Subcutaneous abdominal adipose tissue (tissue), 5 donors: ENCODE measurements around the gene SEPTIN2.
"Not testable (repeated sequence)": the region's sequence is repeated elsewhere in the genome, so short reads cannot be mapped to it uniquely, and the experiment has no call there.

ENCODE experiments used
- H3K27ac ChIP-seq: one replicate; pipeline ENCODE4 v1.7.0; 2013; ENCODE audit warnings: low read depth, mild to moderate bottlenecking, inconsistent platforms, low read length, moderate library complexity
- H3K27me3 ChIP-seq, 5 donors: one replicate each; pipeline ENCODE4 v1.7.0; 2013; ENCODE audit warnings: low read length in 5 of 5, inconsistent platforms in 1 of 5; ENCODE audit not compliant: control insufficient read depth in 5 of 5, insufficient read depth in 4 of 5
- H3K36me3 ChIP-seq, 5 donors: one replicate each; pipeline ENCODE4 v1.7.0; 2013; ENCODE audit warnings: low read length in 5 of 5; ENCODE audit not compliant: control insufficient read depth in 5 of 5, insufficient read depth in 5 of 5
- H3K4me1 ChIP-seq, 5 donors: one replicate each; pipeline ENCODE4 v1.7.0; 2013; ENCODE audit warnings: low read length in 5 of 5, mild to moderate bottlenecking in 3 of 5, moderate library complexity in 1 of 5; ENCODE audit not compliant: control insufficient read depth in 5 of 5, insufficient read depth in 5 of 5
- H3K4me3 ChIP-seq, 5 donors: one replicate each; pipeline ENCODE4 v1.7.0; 2013; ENCODE audit warnings: low read length in 5 of 5, low read depth in 1 of 5
- H3K9ac ChIP-seq, 5 donors: one replicate each; pipeline ENCODE4 v1.7.0; 2013; ENCODE audit warnings: low read length in 5 of 5, mild to moderate bottlenecking in 4 of 5, moderate library complexity in 3 of 5
- H3K9me3 ChIP-seq, 5 donors: one replicate each; pipeline ENCODE4 v1.7.0; 2013; ENCODE audit warnings: low read length in 5 of 5; ENCODE audit not compliant: control insufficient read depth in 5 of 5
- donor health status: healthy.
- donor health status: healthy.
- donor health status: healthy.
- donor health status: healthy.
- donor health status: healthy.

Gene SEPTIN2

DNA sequence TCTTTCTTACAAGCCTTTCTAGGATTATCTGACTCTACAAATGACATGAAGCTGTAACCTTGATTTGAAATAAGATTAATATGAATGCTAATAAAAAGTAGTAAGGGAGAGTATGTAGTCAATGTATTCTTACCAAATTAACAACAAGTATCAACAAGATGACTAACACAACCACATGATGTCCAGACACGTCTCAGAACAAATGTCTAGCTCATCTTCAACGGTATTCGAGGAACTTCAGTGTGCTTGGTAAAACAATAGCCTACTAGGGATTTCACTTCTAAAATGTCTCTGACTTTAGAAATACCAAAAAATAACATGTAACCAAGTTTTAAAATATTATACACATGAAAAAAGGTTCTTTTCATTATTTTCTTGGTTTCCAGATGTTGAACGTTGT lies 3.6 kb upstream of the SEPTIN2 start:
- Histone ChIP-seq H3K9ac (no peak overlapping the region), H3K36me3 (no peaks in the 10 kb centered on the region), H3K4me3 (no peak overlapping the region), H3K27ac (no peak overlapping the region), H3K9me3 (no peaks in the 10 kb centered on the region), H3K27me3 (no peaks in the 10 kb centered on the region), H3K4me1 (peaks cover 0 to 51% (median 35%) of the 10 kb centered on the region in 5 donors)

DNA sequence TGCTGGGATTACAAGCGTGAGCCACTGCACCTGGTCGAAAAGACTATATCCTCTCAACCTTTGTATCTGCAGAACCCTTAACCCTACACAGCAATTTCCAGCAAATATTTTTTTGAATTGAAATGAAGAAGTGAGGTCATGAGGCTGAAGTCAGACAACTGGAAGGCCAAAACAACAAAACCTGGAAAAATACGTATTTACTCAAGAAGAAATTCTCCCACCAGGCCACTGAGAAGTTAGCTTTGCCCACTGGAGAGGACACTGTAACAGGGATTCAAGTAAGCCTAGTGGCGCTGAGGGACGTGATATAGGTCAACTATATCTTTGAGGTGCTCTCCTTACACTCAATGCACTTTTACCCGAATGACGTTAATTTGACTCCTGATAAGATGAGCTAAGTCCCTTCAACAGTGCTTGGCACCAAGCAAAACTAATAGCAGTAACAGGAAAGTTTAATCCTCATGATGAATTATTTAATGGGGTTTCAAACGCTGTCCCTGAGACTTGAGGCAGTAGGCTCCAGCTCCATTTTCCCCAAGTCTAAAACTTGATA lies 2.1 kb upstream of the SEPTIN2 start:
- H3K4me1 ChIP-seq = peaks cover 0 to 59% (median 50%) of the 10 kb centered on the region in 5 donors
- H3K4me3 ChIP-seq = peak overlapping the region in 2 of 5 donors; percentile 88 to 97
- no peaks in the 10 kb centered on the region for H3K27me3 ChIP-seq
- no peak overlapping the region for H3K9ac ChIP-seq
- H3K9me3 ChIP-seq = no peaks in the 10 kb centered on the region
- H3K36me3 ChIP-seq = no peaks in the 10 kb centered on the region
- peak overlapping the region; percentile 98 for H3K27ac ChIP-seq

DNA sequence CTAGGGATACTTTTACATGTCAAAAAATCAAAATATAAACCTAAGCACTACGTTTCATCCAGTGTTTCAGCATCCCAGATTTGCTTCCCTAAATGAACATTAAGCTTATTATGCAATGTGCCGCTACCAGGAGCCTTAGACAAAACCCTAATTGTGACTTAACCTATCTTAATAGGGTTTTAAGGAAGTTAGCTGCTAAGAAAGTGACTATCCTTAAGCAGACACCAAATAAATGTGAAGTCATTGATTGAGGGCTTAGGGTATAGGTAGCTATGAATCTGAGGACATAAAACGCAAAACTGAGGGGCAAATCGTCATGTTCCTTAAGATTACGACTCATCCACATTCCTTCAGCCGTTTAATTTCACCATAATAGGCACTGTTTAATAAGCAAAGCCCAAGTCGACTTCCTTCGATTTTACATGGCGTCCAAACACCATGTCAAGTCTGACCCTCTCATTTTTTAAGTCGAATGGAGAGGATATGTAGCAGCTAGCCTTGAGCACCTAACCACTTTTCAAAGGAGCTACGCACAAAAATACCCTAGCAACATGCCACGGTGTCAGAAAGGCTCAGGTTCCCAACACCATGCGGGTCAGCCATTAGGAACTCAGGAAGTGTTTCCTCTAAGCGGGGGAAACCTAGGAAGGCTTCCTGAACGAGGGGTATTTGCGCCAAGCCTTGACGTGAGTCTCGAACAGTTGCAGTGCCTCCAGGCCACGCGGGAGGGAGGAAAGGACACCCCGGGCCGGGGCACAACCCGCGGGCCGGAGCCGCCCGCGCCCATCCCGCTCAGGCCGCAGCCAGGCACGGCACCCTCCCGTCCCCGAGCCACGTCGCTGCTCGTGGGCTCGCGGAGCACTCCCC lies 1.3 kb upstream of the SEPTIN2 start:
- Histone ChIP-seq H3K27ac (peak overlapping the region; percentile 98), H3K4me1 (peaks cover 0 to 55% (median 49%) of the 10 kb centered on the region in 5 donors), H3K9me3 (no peaks in the 10 kb centered on the region), H3K27me3 (no peaks in the 10 kb centered on the region), H3K4me3 (peak overlapping the region; percentile 83 to 97 (median 94)), H3K9ac (peak overlapping the region; percentile 95 to 99 (median 97)), H3K36me3 (no peaks in the 10 kb centered on the region)

DNA sequence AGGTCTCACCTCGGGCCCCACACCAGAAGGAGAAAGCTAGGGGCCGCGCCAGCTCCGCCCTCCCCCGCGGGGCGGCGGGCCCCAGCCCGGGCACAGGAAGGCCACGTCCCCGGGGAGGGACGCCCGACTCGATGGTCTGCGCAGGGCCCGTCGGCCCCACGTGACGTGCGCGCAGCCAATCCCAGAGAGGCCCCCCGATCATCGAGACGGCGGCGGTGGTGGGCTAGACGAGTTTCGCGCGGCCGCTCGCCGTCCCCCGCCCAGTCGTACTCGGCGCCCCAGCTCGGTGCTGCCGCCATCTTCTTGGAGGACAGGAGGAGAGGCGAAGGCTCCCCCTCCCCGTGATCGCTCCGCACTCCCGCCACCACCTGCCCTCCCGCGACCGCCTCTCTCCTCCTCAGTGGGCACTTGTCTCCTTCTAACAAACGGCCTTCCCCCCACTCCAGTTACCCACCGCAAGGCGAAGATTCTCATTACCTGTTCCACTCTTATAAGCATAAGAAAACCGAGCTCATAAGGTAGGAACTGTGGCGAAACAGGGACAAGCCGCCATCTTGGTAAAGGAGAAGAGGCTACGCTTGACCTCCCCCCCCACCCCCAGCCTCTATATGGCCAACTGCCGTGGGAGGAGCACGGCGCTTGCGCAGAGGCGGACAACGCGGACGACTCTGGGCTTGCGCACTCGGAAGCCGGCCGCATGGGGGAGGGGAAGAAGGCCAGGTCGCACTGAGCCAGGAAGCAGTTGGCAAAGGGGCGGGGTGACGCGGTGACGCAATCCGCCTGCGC lies 439 bp upstream of the SEPTIN2 start, which contains the start of gene HDLBP:
HDLBP (minus strand) TSS at position 580 of the 786 bp plus-strand sequence. CDS start 48,803 bp downstream, outside the sequence.
- H3K4me3 ChIP-seq = peak within 1 kb of the TSS; percentile 83 to 97 (median 94)
- H3K9me3 ChIP-seq = no peaks in the 10 kb centered on the region
- H3K27me3 ChIP-seq = no peaks in the 10 kb centered on the region
- H3K27ac ChIP-seq = peak within 1 kb of the TSS; percentile 98
- peaks cover 0 to 51% (median 45%) of the 10 kb centered on the region in 5 donors for H3K4me1 ChIP-seq
- peaks cover 0 to 4% (median 0%) of the 10 kb centered on the region in 5 donors for H3K36me3 ChIP-seq
- H3K9ac ChIP-seq = peak within 1 kb of the TSS; percentile 95 to 99 (median 97)

DNA sequence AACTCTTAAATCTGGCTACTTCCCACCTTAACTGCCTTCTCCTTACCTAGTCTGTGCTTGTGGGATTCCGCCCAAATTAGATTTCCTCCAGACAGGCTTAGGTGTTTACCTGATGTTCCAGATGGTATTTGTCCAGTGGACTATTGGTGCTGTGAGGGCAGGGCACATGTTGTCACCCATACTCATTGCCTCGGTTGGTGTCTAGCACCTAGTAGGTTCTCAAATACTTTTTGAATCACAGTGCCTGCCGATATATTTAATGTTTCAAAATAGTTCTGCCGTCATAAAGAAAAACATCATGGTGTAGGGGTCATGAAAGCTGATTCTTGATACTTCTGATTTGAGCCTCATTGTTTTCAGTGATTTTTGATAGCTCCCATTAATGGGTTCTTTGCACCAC lies 1.1 kb downstream of the SEPTIN2 start:
- no peaks in the 10 kb centered on the region for H3K27me3 ChIP-seq
- no peaks in the 10 kb centered on the region for H3K9me3 ChIP-seq
- peak overlapping the region; percentile 88 for H3K27ac ChIP-seq
- H3K9ac ChIP-seq = peak overlapping the region; percentile 40 to 95 (median 70)
- peaks cover 0 to 4% (median 0%) of the 10 kb centered on the region in 5 donors for H3K36me3 ChIP-seq
- peaks cover 0 to 64% (median 59%) of the 10 kb centered on the region in 5 donors for H3K4me1 ChIP-seq
- peak overlapping the region; percentile 81 to 96 (median 88) for H3K4me3 ChIP-seq

DNA sequence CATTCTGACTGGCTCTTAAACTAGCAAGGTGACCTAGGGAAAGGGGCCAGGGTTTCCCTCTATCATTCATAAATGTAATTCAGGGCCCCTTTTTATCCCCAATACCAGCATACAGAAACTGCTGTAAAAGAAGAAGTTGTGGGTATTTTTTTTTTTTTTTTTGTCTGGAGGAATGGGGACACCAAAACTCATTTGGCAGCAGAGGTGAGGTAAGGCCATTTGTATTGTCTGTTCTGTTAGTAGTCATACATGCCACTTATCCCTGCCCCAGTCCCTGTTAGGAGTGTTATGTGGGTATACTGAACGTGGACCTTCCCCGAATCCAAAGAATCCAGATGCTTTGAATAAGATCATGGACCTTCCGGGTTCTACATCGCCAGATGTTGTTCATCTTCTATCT lies 1.7 kb downstream of the SEPTIN2 start:
- no peaks in the 10 kb centered on the region for H3K9me3 ChIP-seq
- H3K27me3 ChIP-seq = no peaks in the 10 kb centered on the region
- H3K4me1 ChIP-seq = peaks cover 0 to 68% (median 64%) of the 10 kb centered on the region in 5 donors
- H3K36me3 ChIP-seq = peaks cover 0 to 4% (median 0%) of the 10 kb centered on the region in 5 donors
- H3K4me3 ChIP-seq = peak overlapping the region; percentile 81 to 96 (median 88)
- peak overlapping the region; percentile 88 for H3K27ac ChIP-seq
- peak overlapping the region in 4 of 5 donors; percentile 63 to 95 (median 78) for H3K9ac ChIP-seq

DNA sequence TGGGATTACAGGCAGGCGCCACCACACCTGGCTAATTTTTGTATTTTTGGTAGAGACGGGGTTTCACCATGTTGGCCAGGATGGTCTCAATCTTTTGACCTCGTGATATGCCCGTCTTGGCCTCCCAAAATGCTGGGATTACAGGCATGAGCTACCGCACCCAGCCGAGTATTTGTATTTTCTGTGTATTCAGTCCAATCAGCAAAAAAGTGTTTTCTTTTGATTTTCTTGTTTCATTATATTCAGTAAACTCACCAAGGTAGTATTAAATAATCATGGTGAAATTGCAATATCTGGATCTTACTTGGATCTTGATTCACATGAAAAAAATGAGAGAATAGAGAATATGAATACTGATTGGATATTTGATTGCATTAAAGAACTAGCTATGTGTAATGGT lies 3.1 kb downstream of the SEPTIN2 start:
- not testable (repeated sequence) for H3K9ac ChIP-seq, H3K36me3 ChIP-seq, H3K4me3 ChIP-seq, H3K27me3 ChIP-seq, H3K9me3 ChIP-seq, H3K27ac ChIP-seq
- H3K4me1 ChIP-seq = peaks cover 0 to 73% (median 61%) of the 10 kb centered on the region in 5 donors

DNA sequence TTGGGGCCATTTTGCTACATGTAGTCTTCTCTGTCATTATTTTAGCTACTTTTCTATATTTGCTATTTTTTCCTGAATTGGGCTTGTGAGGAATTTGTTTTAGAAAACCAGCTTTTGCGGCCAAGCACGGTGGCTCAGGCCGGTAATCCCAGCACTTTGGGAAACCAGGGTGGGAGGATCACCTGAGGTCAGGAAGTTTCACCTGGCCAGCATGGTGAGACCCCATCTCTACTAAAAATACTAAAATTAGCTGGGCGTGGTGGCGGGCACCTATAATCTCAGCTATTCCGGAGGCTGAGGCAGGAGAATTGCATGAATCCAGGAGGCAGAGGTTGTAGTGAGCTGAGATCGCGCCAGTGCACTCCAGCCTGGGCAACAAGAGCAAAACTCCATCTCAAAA lies 4.7 kb downstream of the SEPTIN2 start:
- Histone ChIP-seq H3K4me1 (peaks cover 0 to 71% (median 59%) of the 10 kb centered on the region in 5 donors), H3K9ac (peak overlapping the region in 1 of 5 donors; percentile 30), H3K27me3 (no peaks in the 10 kb centered on the region), H3K4me3 (no peak overlapping the region), H3K27ac (no peak overlapping the region), H3K9me3 (no peaks in the 10 kb centered on the region), H3K36me3 (peaks cover 0 to 8% (median 2%) of the 10 kb centered on the region in 5 donors)

DNA sequence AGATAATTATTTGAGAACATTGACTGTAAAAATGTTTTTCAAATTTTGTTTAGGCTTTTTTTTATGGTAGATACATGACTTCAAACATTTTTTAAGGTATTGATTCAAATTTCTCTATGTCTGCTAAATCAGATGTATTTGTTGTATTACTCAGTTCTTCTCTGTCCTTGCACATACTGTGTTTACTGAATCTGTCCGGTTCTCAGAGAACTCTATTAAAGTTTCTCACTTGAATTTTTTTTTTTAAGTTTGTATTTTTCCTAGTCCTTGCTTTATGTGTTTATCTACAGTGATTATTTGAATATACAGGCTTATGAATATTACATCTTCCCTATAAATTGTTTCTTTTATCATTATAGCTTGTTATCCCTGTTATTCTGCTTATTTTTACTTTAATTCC lies 5.3 kb downstream of the SEPTIN2 start:
- H3K27ac ChIP-seq = no peak overlapping the region
- peak overlapping the region in 3 of 5 donors; percentile 7 to 69 (median 8) for H3K9ac ChIP-seq
- no peaks in the 10 kb centered on the region for H3K9me3 ChIP-seq
- peaks cover 0 to 11% (median 3%) of the 10 kb centered on the region in 5 donors for H3K36me3 ChIP-seq
- H3K4me1 ChIP-seq = peaks cover 0 to 71% (median 59%) of the 10 kb centered on the region in 5 donors
- H3K27me3 ChIP-seq = no peaks in the 10 kb centered on the region
- H3K4me3 ChIP-seq = no peak overlapping the region
